Activated effector memory CD4-positive, alpha-beta T cell treated with Interleukin-2 at 50 U/mL for 16 hours (primary cell): ENCODE data around the gene PIAS2.
"Not testable (repeated sequence)": the region's sequence is repeated elsewhere in the genome, so short reads cannot be mapped to it uniquely, and the experiment has no call there.

Experiments
- DNase-seq: peaks from one replicate; pipeline ENCODE4 v3.0.0-alpha.2; 2020

PIAS2 gene, protein sequence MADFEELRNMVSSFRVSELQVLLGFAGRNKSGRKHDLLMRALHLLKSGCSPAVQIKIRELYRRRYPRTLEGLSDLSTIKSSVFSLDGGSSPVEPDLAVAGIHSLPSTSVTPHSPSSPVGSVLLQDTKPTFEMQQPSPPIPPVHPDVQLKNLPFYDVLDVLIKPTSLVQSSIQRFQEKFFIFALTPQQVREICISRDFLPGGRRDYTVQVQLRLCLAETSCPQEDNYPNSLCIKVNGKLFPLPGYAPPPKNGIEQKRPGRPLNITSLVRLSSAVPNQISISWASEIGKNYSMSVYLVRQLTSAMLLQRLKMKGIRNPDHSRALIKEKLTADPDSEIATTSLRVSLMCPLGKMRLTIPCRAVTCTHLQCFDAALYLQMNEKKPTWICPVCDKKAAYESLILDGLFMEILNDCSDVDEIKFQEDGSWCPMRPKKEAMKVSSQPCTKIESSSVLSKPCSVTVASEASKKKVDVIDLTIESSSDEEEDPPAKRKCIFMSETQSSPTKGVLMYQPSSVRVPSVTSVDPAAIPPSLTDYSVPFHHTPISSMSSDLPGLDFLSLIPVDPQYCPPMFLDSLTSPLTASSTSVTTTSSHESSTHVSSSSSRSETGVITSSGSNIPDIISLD

DNA sequence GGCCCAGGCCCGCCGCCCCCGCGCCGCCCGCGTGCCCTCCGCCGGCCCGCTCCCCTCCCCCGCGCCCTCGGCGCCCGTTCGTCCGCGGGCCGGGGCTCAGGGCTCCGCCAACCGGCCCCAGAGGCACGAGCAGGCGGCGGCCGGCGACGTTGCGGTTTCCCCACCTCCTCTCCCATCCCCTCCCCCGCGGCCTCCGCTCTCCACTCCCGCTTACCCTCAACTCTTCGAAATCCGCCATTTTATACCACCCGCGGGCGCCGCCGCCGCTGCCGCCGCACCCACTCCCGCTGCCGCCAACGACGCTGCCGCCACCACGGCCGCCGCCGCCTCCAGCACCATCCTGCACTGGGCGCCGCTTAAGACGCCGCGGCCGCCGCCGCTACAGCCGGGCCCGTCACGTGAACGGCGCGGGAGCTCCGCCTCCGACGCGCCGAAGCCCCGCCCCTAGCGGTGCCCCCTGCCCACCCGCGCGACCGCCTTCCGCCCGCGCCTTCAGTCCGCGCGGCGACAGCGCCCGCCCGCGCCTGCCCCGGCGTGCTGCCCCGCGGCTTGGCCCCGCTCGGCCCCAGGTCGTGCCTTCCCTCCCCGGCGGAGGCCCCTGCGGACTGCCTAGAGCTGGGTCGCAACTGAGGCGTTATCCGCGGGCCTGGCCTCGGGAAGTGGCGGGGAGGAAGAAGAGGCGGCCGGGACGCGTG, at the start of gene PIAS2, which contains the start of gene KATNAL2:
TSS of gene PIAS2 (minus strand) at position 400 of the 695 bp plus-strand sequence. CDS start at position 238, 162 bp downstream.
TSS of gene KATNAL2 (plus strand) at position 495 of the 695 bp plus-strand sequence. CDS start 29,271 bp downstream, outside the sequence.
- peak; percentile 70 for DNase-seq

GRCh38 chr18:46966266-46966665, 49.0 kb upstream of the PIAS2 start:
- not testable (repeated sequence) for DNase-seq

- DNase-seq, result not testable (repeated sequence)
Observed at GRCh38 chr18:46964579-46965293, 47.4 kb upstream of the PIAS2 start.

DNA sequence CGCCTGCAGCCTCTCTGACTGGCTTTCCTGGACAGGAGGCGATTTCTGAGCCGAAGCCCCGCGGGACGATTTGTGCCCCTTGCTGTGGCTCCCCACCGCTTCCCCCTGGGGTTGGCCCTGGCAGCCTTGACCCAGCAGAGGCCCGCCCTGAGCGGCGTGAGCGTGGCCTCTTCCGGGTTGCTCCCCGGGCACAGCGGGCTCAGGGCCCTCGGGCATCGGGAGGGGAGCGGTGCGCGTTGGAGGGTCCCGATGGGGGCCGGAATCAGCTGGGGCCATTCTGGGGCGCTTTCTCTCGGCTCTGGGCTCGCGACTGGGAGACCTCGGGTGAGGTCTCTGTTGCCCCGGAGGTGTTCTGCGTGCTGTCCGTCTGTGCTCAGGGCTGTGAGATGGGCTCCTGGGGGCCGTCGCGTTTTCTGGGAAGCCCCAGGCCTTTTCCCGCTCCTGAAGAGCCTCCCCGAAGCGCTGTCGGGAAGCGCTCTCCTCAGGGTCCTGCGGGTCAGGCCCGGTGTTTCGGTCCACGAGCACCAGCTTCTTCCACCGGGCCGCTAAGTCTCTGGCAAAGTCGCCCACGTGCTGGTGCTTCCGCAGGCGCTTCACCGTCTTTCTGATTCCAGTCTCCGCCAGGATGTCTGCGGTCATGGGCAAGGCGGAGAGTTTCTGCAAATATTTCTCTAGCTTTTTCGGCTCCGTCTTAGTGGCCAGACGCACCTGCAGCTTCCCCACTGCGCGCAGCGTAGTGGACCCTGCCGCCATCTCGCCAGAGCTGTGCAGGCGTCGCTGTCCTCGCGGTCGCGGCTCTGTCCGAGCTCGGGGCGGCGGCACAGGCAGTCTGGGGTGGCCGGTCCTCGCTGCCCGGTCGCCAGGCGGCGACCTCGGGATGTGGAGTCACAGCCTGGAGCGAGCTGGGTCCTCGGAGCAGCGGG, 46.6 kb upstream of the PIAS2 start:
- not testable (repeated sequence) for DNase-seq

- no peak for DNase-seq
Observed at GRCh38 chr18:46958209-46958608, 40.9 kb upstream of the PIAS2 start.

DNA sequence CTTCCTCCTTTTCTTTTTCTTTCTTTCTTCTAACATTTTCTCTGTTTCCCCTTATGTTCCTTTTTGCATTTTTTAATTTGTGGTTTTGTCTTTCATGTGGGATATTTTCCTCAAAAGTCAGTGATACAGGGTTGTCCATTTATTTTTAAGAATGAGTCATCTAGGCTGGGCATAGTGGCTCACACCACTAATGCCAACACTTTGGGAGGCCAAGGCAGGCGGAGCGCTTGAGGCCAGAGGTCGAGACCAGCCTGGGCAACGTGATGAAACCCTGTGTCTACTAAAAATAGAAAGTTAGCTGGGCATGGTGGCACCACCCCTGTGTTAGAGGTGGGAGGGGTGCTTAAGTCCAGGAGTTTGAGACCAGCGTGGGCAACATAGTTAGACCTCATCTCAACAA, 35.9 kb upstream of the PIAS2 start:
- DNase-seq, result no peak

- no peak for DNase-seq
Observed at GRCh38 chr18:46950064-46950656, 32.9 kb upstream of the PIAS2 start.

DNA sequence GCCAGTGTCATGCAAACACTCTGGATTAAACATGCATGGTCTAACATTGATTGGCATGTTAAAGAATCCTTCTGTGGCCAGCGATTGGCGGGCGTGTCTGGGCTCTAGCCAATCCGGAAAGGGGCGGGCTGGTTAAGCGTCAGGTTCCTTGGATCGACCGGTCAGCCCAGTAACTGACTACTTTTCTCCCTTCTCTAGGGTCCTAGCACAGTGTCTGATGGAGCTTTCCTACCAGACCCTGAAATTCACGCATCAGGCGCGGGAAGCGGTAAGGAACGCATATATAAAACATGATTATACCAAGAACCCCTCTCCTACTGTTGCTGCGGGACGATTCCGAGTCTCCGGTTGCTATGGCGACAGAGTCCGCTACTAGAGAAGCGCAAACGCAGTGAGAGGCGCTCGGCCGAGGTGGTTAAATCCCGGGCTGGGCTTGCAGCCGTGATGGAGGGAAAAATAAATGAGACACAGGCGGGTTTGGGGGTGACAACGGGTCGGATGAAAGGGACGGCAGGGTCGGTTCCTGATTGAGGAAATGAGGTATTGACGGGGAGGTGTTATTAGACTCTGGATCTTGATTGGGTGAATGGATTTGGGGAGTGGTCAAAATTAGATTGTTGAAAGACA, 29.5 kb upstream of the PIAS2 start:
- DNase-seq, result peak; percentile 9

- DNase-seq, result no peak
Observed at GRCh38 chr18:46942646-46943045, 25.3 kb upstream of the PIAS2 start.

DNA sequence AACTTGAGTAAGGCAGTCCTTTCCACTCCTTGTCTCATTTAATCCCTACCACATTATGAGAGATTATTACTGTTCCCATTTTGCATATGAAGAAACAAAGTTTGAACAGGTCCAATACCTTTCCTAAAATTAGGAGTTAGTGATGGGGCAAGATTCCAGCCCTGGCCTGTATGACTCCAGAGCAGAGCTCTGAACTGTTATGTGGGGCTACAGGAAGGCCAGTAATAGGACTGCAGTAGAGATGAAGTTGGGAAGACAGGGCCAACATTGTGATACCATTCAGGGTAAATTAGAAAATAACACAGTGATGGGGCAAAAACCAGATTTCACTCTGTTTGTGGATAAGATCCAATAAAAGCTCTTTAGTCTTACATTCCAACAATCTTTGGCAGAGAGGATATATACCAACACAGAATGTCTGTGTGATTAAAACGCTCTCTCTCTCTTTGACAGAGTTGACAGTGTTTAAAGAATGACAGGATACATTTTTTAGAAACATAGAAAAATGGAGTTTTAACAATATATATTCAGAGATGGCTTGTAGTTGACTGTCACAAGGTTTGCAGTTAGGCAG, 22.8 kb upstream of the PIAS2 start:
- no peak for DNase-seq

GRCh38 chr18:46939337-46939963, 22.1 kb upstream of the PIAS2 start:
- DNase-seq, result no peak

DNA sequence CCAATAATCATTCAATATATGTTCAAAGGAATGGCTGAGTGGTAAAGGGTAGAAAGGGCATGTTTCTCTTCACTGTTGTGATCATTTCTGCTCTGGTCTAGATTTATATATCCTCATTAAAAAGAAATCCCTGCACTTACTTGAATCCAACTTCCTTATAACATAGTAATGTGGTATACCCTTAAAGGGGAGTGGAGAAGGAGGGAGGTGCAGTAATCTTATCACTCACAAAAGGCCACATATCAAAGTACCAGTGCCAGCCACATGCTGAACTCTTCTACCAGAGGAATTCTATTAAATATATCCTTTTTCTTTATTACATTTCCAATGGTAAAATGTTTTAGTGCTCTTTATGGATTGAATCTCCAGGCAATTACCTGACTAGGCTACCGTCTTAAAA, 3.3 kb upstream of the PIAS2 start:
- DNase-seq, result no peak

GRCh38 chr18:46920067-46920466, 2.8 kb upstream of the PIAS2 start:
- no peak for DNase-seq

GRCh38 chr18:46917803-46918600, 695 bp upstream of the PIAS2 start:
- DNase-seq, result no peak

GRCh38 chr18:46916551-46917107, 678 bp downstream of the PIAS2 start:
- DNase-seq, result peak; percentile 26

DNA sequence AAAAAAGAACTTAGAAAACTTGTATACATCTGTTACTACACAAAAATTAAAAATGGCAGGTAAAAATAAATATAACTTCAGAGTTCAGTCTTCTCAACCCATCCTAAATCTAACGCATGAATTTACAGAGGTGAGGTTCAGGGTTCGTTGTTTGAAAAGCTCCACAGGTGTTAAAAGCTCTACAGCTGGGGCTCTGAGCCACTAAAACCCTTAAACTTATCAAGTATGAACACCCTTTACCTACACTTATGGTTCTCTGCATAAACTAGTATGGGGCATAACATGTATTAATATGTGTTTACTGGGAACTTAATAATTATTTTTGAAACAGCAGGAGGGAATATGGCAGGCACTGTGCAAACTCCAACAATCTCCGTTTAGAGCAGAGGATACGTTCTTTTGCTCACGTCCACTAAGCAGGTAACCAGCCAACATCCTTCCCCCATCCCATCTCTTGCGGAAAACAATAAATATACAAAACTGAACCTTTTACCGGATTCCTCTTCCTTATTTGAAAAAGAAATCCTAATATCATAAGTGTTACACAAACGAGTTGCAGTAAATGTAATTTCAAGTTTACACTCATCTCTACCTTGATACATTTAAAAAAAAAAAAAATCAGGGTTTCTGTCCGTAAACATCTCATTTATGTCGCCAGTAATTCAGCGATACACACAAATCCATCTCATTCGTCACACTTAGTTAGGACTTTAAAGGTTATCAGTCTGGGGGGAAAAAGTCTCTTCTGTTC, 1.3 kb downstream of the PIAS2 start:
- DNase-seq, result no peak

- DNase-seq, result no peak
Observed at GRCh38 chr18:46910856-46911255, 6.5 kb downstream of the PIAS2 start.

DNA sequence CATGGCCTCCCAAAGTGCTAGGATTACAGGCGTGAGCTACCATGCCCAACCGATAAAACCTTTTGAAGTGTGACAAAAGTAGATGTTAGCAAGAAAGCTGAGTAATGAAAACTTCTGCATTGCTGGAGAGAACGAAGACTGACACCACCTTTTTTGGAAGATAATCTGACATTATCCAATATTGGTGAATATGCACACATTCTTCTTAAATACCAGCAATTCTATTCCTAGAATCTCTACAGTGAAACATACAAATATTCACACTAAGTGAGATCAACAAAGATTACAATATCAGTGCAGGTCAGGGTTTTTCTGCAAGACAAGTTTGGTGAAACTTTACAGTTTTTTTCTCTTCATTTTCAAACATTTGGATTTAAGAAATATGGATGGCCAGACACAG, 7.8 kb downstream of the PIAS2 start:
- DNase-seq, result no peak
